Keratinocyte (primary cell): Measurements from ENCODE around the gene TRPC4. TPM values are rescaled to one million over a fixed set of nuclear protein-coding genes. Genes with fewer than 3 reads are reported as not detected.

Source experiments
- DNase-seq: peaks from one replicate; pipeline ENCODE4 v3.0.0-alpha.2; 2011; ENCODE audit warnings: low read depth, missing footprints, low spot score
- FAIRE-seq: peaks from 2 replicates; lab custom pipeline; 2011; peaks lifted over from hg19 to GRCh38; lab: Jason Lieb, UNC
- H2AFZ ChIP-seq: 2 replicates; pipeline ENCODE4 v1.6.0; 2012; ENCODE audit warnings: low read length, control low read depth, inconsistent platforms; ENCODE audit not compliant: control insufficient read depth
- H3K27ac ChIP-seq: 2 replicates; pipeline ENCODE4 v1.5.1; 2011; ENCODE audit warnings: low read length; ENCODE audit not compliant: control insufficient read depth, insufficient read depth
- H3K27me3 ChIP-seq: 3 replicates; pipeline ENCODE4 v1.6.0; 2011; ENCODE audit warnings: low read length; ENCODE audit not compliant: control insufficient read depth, insufficient read depth; ENCODE audit errors: extremely low read depth
- H3K36me3 ChIP-seq, 2 experiments: 2 replicates in 1 of 2; 3 replicates in 1 of 2; pipeline ENCODE4 v1.5.1; 2011; ENCODE audit warnings: low read length in 2 of 2, mild to moderate bottlenecking in 1 of 2; ENCODE audit not compliant: control insufficient read depth in 2 of 2, insufficient read depth in 2 of 2; ENCODE audit errors: extremely low read depth in 1 of 2
- H3K4me1 ChIP-seq: 3 replicates; pipeline ENCODE4 v1.5.1; 2011; ENCODE audit warnings: low read length; ENCODE audit not compliant: control insufficient read depth, insufficient read depth; ENCODE audit errors: extremely low read depth
- H3K4me2 ChIP-seq: 3 replicates; pipeline ENCODE4 v1.6.0; 2011; ENCODE audit warnings: low read depth, low read length; ENCODE audit not compliant: control insufficient read depth, insufficient read depth; ENCODE audit errors: extremely low read depth
- H3K4me3 ChIP-seq, 3 experiments: fragments of 200-600 bp in 1 of 3; sonication (generic) in 1 of 3; 2 replicates in 2 of 3; 3 replicates in 1 of 3; pipeline ENCODE4 v1.5.1; 2011 to 2016; ENCODE audit warnings: low read length in 3 of 3, mild to moderate bottlenecking in 3 of 3, control low read depth in 2 of 3, inconsistent platforms in 1 of 3, low read depth in 1 of 3, mixed read lengths in 1 of 3, mixed run types in 1 of 3, moderate library complexity in 1 of 3; ENCODE audit not compliant: control insufficient read depth in 2 of 3, insufficient read depth in 2 of 3; ENCODE audit errors: extremely low read depth in 1 of 3
- H3K79me2 ChIP-seq: 2 replicates; pipeline ENCODE4 v1.6.0; 2012; ENCODE audit warnings: low read length; ENCODE audit not compliant: control insufficient read depth, insufficient read depth
- H3K9ac ChIP-seq: 3 replicates; pipeline ENCODE4 v1.6.0; 2011; ENCODE audit warnings: low read length; ENCODE audit not compliant: control insufficient read depth, insufficient read depth; ENCODE audit errors: extremely low read depth
- H3K9me1 ChIP-seq: 3 replicates; pipeline ENCODE4 v1.6.0; 2011; ENCODE audit warnings: low read length; ENCODE audit not compliant: control insufficient read depth, insufficient read depth; ENCODE audit errors: extremely low read depth
- H3K9me3 ChIP-seq: 2 replicates; pipeline ENCODE4 v1.5.1; 2012; ENCODE audit warnings: low read depth, low read length; ENCODE audit not compliant: control insufficient read depth
- H4K20me1 ChIP-seq: 3 replicates; pipeline ENCODE4 v1.6.0; 2011; ENCODE audit warnings: low read length; ENCODE audit not compliant: control insufficient read depth, insufficient read depth; ENCODE audit errors: extremely low read depth
- CTCF ChIP-seq, 3 experiments: IDR thresholded peaks in 1 of 3; conservative IDR thresholded peaks in 1 of 3; optimal IDR thresholded peaks in 1 of 3; 2 replicates in 2 of 3; 3 replicates in 1 of 3; pipeline versions ENCODE3 to v1.5.1; 2011; ENCODE audit warnings: low read length in 3 of 3, mild to moderate bottlenecking in 3 of 3, moderate library complexity in 2 of 3, control low read depth in 1 of 3, inconsistent platforms in 1 of 3; ENCODE audit not compliant: insufficient read depth in 2 of 3; ENCODE audit errors: extremely low read depth in 1 of 3
- EZH2 ChIP-seq: IDR thresholded peaks from one replicate; pipeline ENCODE4 v1.6.1; 2012; ENCODE audit warnings: inconsistent platforms, mild to moderate bottlenecking, low read length, moderate library complexity
- dilution Hi-C: fragments of 300-500 bp; cut with MboI; formaldehyde crosslinking; loops from one replicate; pipeline ENCODE4 v1.7.0; 2020; ENCODE audit warnings: low sequenced_read_pairs; ENCODE audit not compliant: extremely low pct_ligation_motif_present
- polyA plus RNA-seq, 5 experiments: library from polyadenylated mRNA; depleted of rRNA in 3 of 5; stranded (reverse) in 3 of 5; stranded (forward) in 1 of 5; unstranded in 1 of 5; fragments of >200 nt; gene quantifications; 1 replicate in 1 of 5; 2 replicates in 3 of 5; 3 replicates in 1 of 5; pipeline versions ENCODE4 v1.2.1 to v1.2.3, GENCODE V29; 2011 to 2012; ENCODE audit warnings: missing spikeins in 2 of 5, low read depth in 1 of 5, low replicate concordance in 1 of 5

TRPC4 gene
- polyA plus RNA-seq, 1 donor (not counting 4 experiments of a cell fraction or from before 2014, with no cell fraction given) = not detected

- Histone ChIP-seq H3K9me1 (no peaks in the 10 kb centered on the region), H3K9ac (no peak overlapping the region), H3K79me2 (no peaks in the 10 kb centered on the region), H4K20me1 (no peaks in the 10 kb centered on the region), H2AFZ (no peak overlapping the region), H3K27ac (no peak overlapping the region), H3K4me2 (no peak overlapping the region), H3K9me3 (no peaks in the 10 kb centered on the region), H3K4me1 (no peaks in the 10 kb centered on the region), H3K4me3 (no peak overlapping the region), H3K27me3 (no peaks in the 10 kb centered on the region), H3K36me3 (no peaks in the 10 kb centered on the region)
- no peak for DNase-seq
- FAIRE-seq = no peak
- TF ChIP-seq CTCF (optimal IDR thresholded peaks at IDR 0.05 in 1 of 3, IDR thresholded peaks at IDR 0.05 in 1 of 3, conservative IDR thresholded peaks at IDR 0.05 in 1 of 3; ENCODE audit: extremely low read depth in 1 of 3, insufficient read depth in 2 of 3, low read length in 3 of 3) (no peak), EZH2 (no peak)
- dilution Hi-C loops = no loop called here
These were observed 91.9 kb downstream of the TRPC4 start for GRCh38 chr13:37777676-37778075.

GRCh38 chr13:37775871-37776270 lies 93.7 kb downstream of the TRPC4 start:
- no peaks in the 10 kb centered on the region for H3K79me2 ChIP-seq
- H4K20me1 ChIP-seq = no peaks in the 10 kb centered on the region
- DNase-seq (no peak), FAIRE-seq (no peak)
- TF ChIP-seq EZH2 (no peak), CTCF (optimal IDR thresholded peaks at IDR 0.05 in 1 of 3, IDR thresholded peaks at IDR 0.05 in 1 of 3, conservative IDR thresholded peaks at IDR 0.05 in 1 of 3; ENCODE audit: extremely low read depth in 1 of 3, insufficient read depth in 2 of 3, low read length in 3 of 3) (no peak)
- H3K9me3 ChIP-seq = no peaks in the 10 kb centered on the region
- dilution Hi-C loops = no loop called here
- no peak overlapping the region for H2AFZ ChIP-seq
- H3K4me3 ChIP-seq = no peak overlapping the region
- no peaks in the 10 kb centered on the region for H3K9me1 ChIP-seq
- no peak overlapping the region for H3K9ac ChIP-seq
- H3K36me3 ChIP-seq = no peaks in the 10 kb centered on the region
- no peak overlapping the region for H3K4me2 ChIP-seq
- no peaks in the 10 kb centered on the region for H3K27me3 ChIP-seq
- no peaks in the 10 kb centered on the region for H3K4me1 ChIP-seq
- H3K27ac ChIP-seq = no peak overlapping the region
